ACC112 (cell line): ENCODE measurements around the gene KRTAP4-9.
"Not testable (repeated sequence)": the region's sequence is repeated elsewhere in the genome, so short reads cannot be mapped to it uniquely, and the experiment has no call there.

Experiments used
- H2AFZ ChIP-seq: fragments of 200-600 bp; sonication (generic); one replicate; pipeline ENCODE4 v1.6.0; 2017; ENCODE audit warnings: antibody characterized with exemption, low read length; ENCODE audit not compliant: unreplicated experiment
- H3K27ac ChIP-seq: fragments of 200-600 bp; sonication (generic); 2 replicates; pipeline ENCODE4 v1.5.1; 2014; ENCODE audit warnings: low read depth, mild to moderate bottlenecking, antibody characterized with exemption, low read length, moderate library complexity
- H3K27me3 ChIP-seq: fragments of 200-600 bp; sonication (generic); 2 replicates; pipeline ENCODE4 v1.6.1; 2014; ENCODE audit warnings: mild to moderate bottlenecking, antibody characterized with exemption, low read length, moderate library complexity, mixed read lengths; ENCODE audit not compliant: insufficient read depth
- H3K36me3 ChIP-seq: fragments of 200-600 bp; sonication (generic); 2 replicates; pipeline ENCODE4 v1.6.1; 2016; ENCODE audit warnings: mild to moderate bottlenecking, antibody characterized with exemption, low read length, moderate library complexity, mixed read lengths; ENCODE audit not compliant: insufficient read depth
- H3K4me1 ChIP-seq: fragments of 200-600 bp; sonication (generic); one replicate; pipeline ENCODE4 v1.6.1; 2016; ENCODE audit warnings: low read length, mixed read lengths; ENCODE audit not compliant: insufficient read depth, unreplicated experiment, control insufficient read depth
- H3K4me3 ChIP-seq: fragments of 200-600 bp; sonication (generic); 2 replicates; pipeline ENCODE4 v1.5.1; 2014; ENCODE audit warnings: mild to moderate bottlenecking, low read depth, low read length
- H3K79me2 ChIP-seq: fragments of 200-600 bp; sonication (generic); one replicate; pipeline ENCODE4 v1.6.0; 2016; ENCODE audit warnings: low read length; ENCODE audit not compliant: control insufficient read depth, unreplicated experiment, insufficient read depth

KRTAP4-9 gene

GRCh38 chr17:41116297-41116696 is 11.1 kb downstream of the KRTAP4-9 start:
- no peaks in the 10 kb centered on the region for H3K79me2 ChIP-seq
- no peak overlapping the region for H2AFZ ChIP-seq
- 0 out of 2 replicates have a peak, but pooled peaks cover 3% of the 10 kb centered on the region for H3K36me3 ChIP-seq
- H3K27me3 ChIP-seq, result no peaks in the 10 kb centered on the region
- no peaks in the 10 kb centered on the region for H3K4me1 ChIP-seq
- no peak overlapping the region for H3K27ac ChIP-seq
- no peak overlapping the region for H3K4me3 ChIP-seq

GRCh38 chr17:41117846-41118386 is 12.7 kb downstream of the KRTAP4-9 start, which contains the start of gene KRTAP4-11:
TSS of gene KRTAP4-11 (minus strand) at chr17:41118373. CDS start at chr17:41118315, 58 bp downstream.
- H3K79me2 ChIP-seq, H3K36me3 ChIP-seq, H3K27me3 ChIP-seq, H3K4me1 ChIP-seq, H2AFZ ChIP-seq, H3K4me3 ChIP-seq, H3K27ac ChIP-seq: not testable (repeated sequence)

GRCh38 chr17:41118721-41119120 is 13.5 kb downstream of the KRTAP4-9 start:
- Histone ChIP-seq H3K79me2 (no peaks in the 10 kb centered on the region), H3K27ac (no peak overlapping the region), H3K4me3 (no peak overlapping the region), H2AFZ (no peak overlapping the region), H3K4me1 (no peaks in the 10 kb centered on the region), H3K27me3 (no peaks in the 10 kb centered on the region), H3K36me3 (no peaks in the 10 kb centered on the region)

GRCh38 chr17:41119696-41120690 is 14.8 kb downstream of the KRTAP4-9 start:
- not testable (repeated sequence) for H3K27me3 ChIP-seq, H3K27ac ChIP-seq, H3K79me2 ChIP-seq, H3K4me1 ChIP-seq, H3K36me3 ChIP-seq, H2AFZ ChIP-seq, H3K4me3 ChIP-seq

GRCh38 chr17:41121742-41122141 is 16.6 kb downstream of the KRTAP4-9 start:
- Histone ChIP-seq H2AFZ (no peak overlapping the region), H3K4me1 (no peaks in the 10 kb centered on the region), H3K79me2 (no peaks in the 10 kb centered on the region), H3K27me3 (no peaks in the 10 kb centered on the region), H3K27ac (no peak overlapping the region), H3K4me3 (no peak overlapping the region), H3K36me3 (no peaks in the 10 kb centered on the region)

GRCh38 chr17:41123292-41123990 is 18.3 kb downstream of the KRTAP4-9 start:
- H3K36me3 ChIP-seq, H3K4me1 ChIP-seq: not testable (repeated sequence)

GRCh38 chr17:41123991-41124371 is 18.8 kb downstream of the KRTAP4-9 start, which contains the start of gene KRTAP4-12:
TSS of gene KRTAP4-12 (minus strand) at chr17:41124182. CDS start at chr17:41124122, 60 bp downstream.
- not testable (repeated sequence) for H3K79me2 ChIP-seq, H3K27ac ChIP-seq, H3K4me3 ChIP-seq, H2AFZ ChIP-seq, H3K27me3 ChIP-seq, H3K36me3 ChIP-seq, H3K4me1 ChIP-seq

More at GRCh38 chr17:41123292-41123990, 18.3 kb downstream of the KRTAP4-9 start:
- H3K4me3 ChIP-seq, H3K27ac ChIP-seq, H3K79me2 ChIP-seq, H2AFZ ChIP-seq, H3K27me3 ChIP-seq: not testable (repeated sequence)

GRCh38 chr17:41125064-41125463 is 19.9 kb downstream of the KRTAP4-9 start:
- Histone ChIP-seq H3K79me2 (no peaks in the 10 kb centered on the region), H3K27ac (no peak overlapping the region), H3K36me3 (no peaks in the 10 kb centered on the region), H3K27me3 (no peaks in the 10 kb centered on the region), H3K4me3 (no peak overlapping the region), H2AFZ (no peak overlapping the region), H3K4me1 (no peaks in the 10 kb centered on the region)

- H3K4me3 ChIP-seq, result no peak overlapping the region
- no peaks in the 10 kb centered on the region for H3K36me3 ChIP-seq
- no peak overlapping the region for H2AFZ ChIP-seq
- no peaks in the 10 kb centered on the region for H3K27me3 ChIP-seq
- H3K79me2 ChIP-seq, result no peaks in the 10 kb centered on the region
- H3K4me1 ChIP-seq, result peaks cover 2% of the 10 kb centered on the region
- H3K27ac ChIP-seq, result no peak overlapping the region
Measured at GRCh38 chr17:41126412-41126811, 21.2 kb downstream of the KRTAP4-9 start.

- Histone ChIP-seq H2AFZ (no peak overlapping the region), H3K79me2 (no peaks in the 10 kb centered on the region), H3K4me1 (peaks cover 12% of the 10 kb centered on the region), H3K27me3 (no peaks in the 10 kb centered on the region), H3K4me3 (no peak overlapping the region), H3K36me3 (no peaks in the 10 kb centered on the region), H3K27ac (no peak overlapping the region)
Measured at GRCh38 chr17:41127371-41127770, 22.2 kb downstream of the KRTAP4-9 start.
